IMR-90 (cell line): ENCODE data around the gene TIGD4. TPM values are rescaled to one million over a fixed set of nuclear protein-coding genes. Genes with fewer than 3 reads are reported as not detected.

Experiments
- ATAC-seq: fragments of 200-7000 bp; cut with Tn5 transposase; 2 replicates; pipeline ENCODE4 v1.9.1; 2020; ENCODE audit warnings: low read depth, mild to moderate bottlenecking, moderate library complexity
- BruUV-seq: library from RNA; stranded (reverse); fragments of 400-500 nt; replicated peaks from 2 replicates; lab custom pipeline; 2021; lab: Mats Ljungman, UMichigan
- CTCF ChIA-PET: fragments of 300-600 bp; formaldehyde crosslinking; extraction: SDS; loops from one replicate; lab custom pipeline; 2021; ENCODE audit warnings: antibody characterized with exemption; lab: Yijun Ruan, JAX
- POLR2A ChIA-PET: fragments of 300-600 bp; sonication (Branson Sonifier 250); formaldehyde crosslinking; loops from one replicate; lab custom pipeline; 2022; ENCODE audit warnings: antibody characterized with exemption; ENCODE audit not compliant: unreplicated experiment; lab: Charles Lee
- DNase-seq: peaks from one replicate; pipeline ENCODE4 v3.0.0; 2013
- H2AFZ ChIP-seq: replicated peaks from 2 replicates; pipeline ENCODE3; 2013; ENCODE audit warnings: low read length, mild to moderate bottlenecking; ENCODE audit not compliant: poor library complexity
- H2AK5ac ChIP-seq: 2 replicates; pipeline ENCODE4 v1.6.1; 2013; ENCODE audit warnings: low read depth, low read length, inconsistent platforms
- H2AK9ac ChIP-seq: replicated peaks from 2 replicates; pipeline ENCODE3; 2013; ENCODE audit warnings: mild to moderate bottlenecking, low read depth, low read length, moderate library complexity; ENCODE audit not compliant: poor library complexity
- H2BK120ac ChIP-seq: 2 replicates; pipeline ENCODE4 v1.6.1; 2013; ENCODE audit warnings: low read depth, low read length, inconsistent platforms
- H2BK15ac ChIP-seq: 3 replicates; pipeline ENCODE4 v1.6.1; 2013; ENCODE audit warnings: low read depth, low read length, inconsistent platforms
- H2BK20ac ChIP-seq: 2 replicates; pipeline ENCODE4 v1.6.1; 2013; ENCODE audit warnings: low read depth, mild to moderate bottlenecking, inconsistent platforms, low read length, moderate library complexity
- H2BK5ac ChIP-seq: 2 replicates; pipeline ENCODE4 v1.6.1; 2013; ENCODE audit warnings: mild to moderate bottlenecking, low read depth, low read length, inconsistent platforms; ENCODE audit not compliant: poor library complexity, severe bottlenecking
- H3K14ac ChIP-seq: replicated peaks from 2 replicates; pipeline ENCODE4 v1.6.1; 2013; ENCODE audit warnings: low read depth, low read length, inconsistent platforms
- H3K18ac ChIP-seq: 2 replicates; pipeline ENCODE4 v1.6.1; 2013; ENCODE audit warnings: low read depth, low read length, control low read depth
- H3K23ac ChIP-seq: 2 replicates; pipeline ENCODE4 v1.6.1; 2013; ENCODE audit warnings: low read depth, low read length, inconsistent platforms
- H3K27ac ChIP-seq: 2 replicates; pipeline ENCODE4 v1.5.1; 2013; ENCODE audit warnings: mild to moderate bottlenecking, control low read depth, low read length; ENCODE audit not compliant: insufficient read depth
- H3K27me3 ChIP-seq: 2 replicates; pipeline ENCODE4 v1.6.1; 2013; ENCODE audit warnings: low read length; ENCODE audit not compliant: control insufficient read depth, insufficient read depth
- H3K36me3 ChIP-seq: 2 replicates; pipeline ENCODE4 v1.6.1; 2013; ENCODE audit warnings: low read length, mixed read lengths; ENCODE audit not compliant: control insufficient read depth, insufficient read depth
- H3K4ac ChIP-seq: 2 replicates; pipeline ENCODE4 v1.6.1; 2013; ENCODE audit warnings: low read depth, low read length, inconsistent platforms
- H3K4me1 ChIP-seq: 2 replicates; pipeline ENCODE4 v1.6.1; 2013; ENCODE audit warnings: low read length, mixed read lengths; ENCODE audit not compliant: control insufficient read depth, insufficient read depth
- H3K4me2 ChIP-seq: 2 replicates; pipeline ENCODE4 v1.6.1; 2013; ENCODE audit warnings: low read depth, mild to moderate bottlenecking, control low read depth, low read length, moderate library complexity
- H3K4me3 ChIP-seq: 2 replicates; pipeline ENCODE4 v1.5.1; 2013; ENCODE audit warnings: low read depth, mild to moderate bottlenecking, control low read depth, low read length, moderate library complexity; ENCODE audit not compliant: insufficient read depth
- H3K56ac ChIP-seq: 2 replicates; pipeline ENCODE4 v1.6.1; 2013; ENCODE audit warnings: low read length, inconsistent platforms; ENCODE audit not compliant: insufficient read depth; ENCODE audit errors: extremely low read depth
- H3K79me1 ChIP-seq, 2 experiments: 2 replicates each; pipeline ENCODE4 v1.6.1; 2013; ENCODE audit warnings: low read length in 2 of 2, inconsistent platforms in 1 of 2, low read depth in 1 of 2
- H3K9ac ChIP-seq: 2 replicates; pipeline ENCODE4 v1.6.1; 2013; ENCODE audit warnings: low read depth, low read length, control low read depth
- H3K9me1 ChIP-seq: 2 replicates; pipeline ENCODE4 v1.6.1; 2013; ENCODE audit warnings: low read length, inconsistent platforms; ENCODE audit not compliant: insufficient read depth
- H3K9me3 ChIP-seq: 2 replicates; pipeline ENCODE4 v1.6.1; 2013; ENCODE audit warnings: low read length; ENCODE audit not compliant: control insufficient read depth, insufficient read depth
- H4K20me1 ChIP-seq: 2 replicates; pipeline ENCODE4 v1.6.1; 2013; ENCODE audit warnings: low read length, inconsistent platforms; ENCODE audit not compliant: insufficient read depth
- H4K5ac ChIP-seq: 2 replicates; pipeline ENCODE4 v1.6.1; 2013; ENCODE audit warnings: mild to moderate bottlenecking, low read depth, low read length, control low read depth
- H4K8ac ChIP-seq, 2 experiments: 2 replicates each; pipeline ENCODE4 v1.6.1; 2013; ENCODE audit warnings: low read depth in 2 of 2, low read length in 2 of 2, control low read depth in 1 of 2, inconsistent platforms in 1 of 2
- H4K91ac ChIP-seq: 2 replicates; pipeline ENCODE4 v1.6.1; 2013; ENCODE audit warnings: low read depth, low read length, inconsistent platforms; ENCODE audit not compliant: insufficient read depth
- USF2 ChIP-seq: fragments of 150-350 bp; IDR thresholded peaks from 2 replicates; pipeline ENCODE4 v1.6.1; 2017; ENCODE audit warnings: mild to moderate bottlenecking, antibody characterized with exemption, low read length, low read depth
- whole genome bisulfite sequencing, 2 experiments: methylation state at CpG; one replicate each; pipeline versions ENCODE4 v1.1.5 to v1.1.7; 2013; ENCODE audit warnings: missing lambda C conversion rate in 2 of 2; ENCODE audit not compliant: insufficient read length in 1 of 2; ENCODE audit errors: extremely low coverage in 2 of 2; 5-methylcytosine and 5-hydroxymethylcytosine counted together
- dilution Hi-C: fragments of 300-500 bp; cut with HindIII; formaldehyde crosslinking; loops from one replicate; pipeline ENCODE4 v1.14.3; 2018; ENCODE audit warnings: low sequenced_read_pairs; ENCODE audit not compliant: unreplicated experiment
- in situ Hi-C: fragments of 300-500 bp; cut with MboI; formaldehyde crosslinking; loops from 3 replicates; pipeline ENCODE4 v1.14.3; 2019; ENCODE audit warnings: low sequenced_read_pairs, inconsistent platforms, mixed read lengths
- intact Hi-C: fragments of 100-400 bp; cut with micrococcal nuclease; formaldehyde crosslinking; loops from 2 replicates; pipeline ENCODE4 v1.10.0; 2022
- polyA plus RNA-seq, 3 experiments: library from polyadenylated mRNA; depleted of rRNA; stranded (reverse); fragments of >200 nt; gene quantifications; 2 replicates each; pipeline ENCODE4 v1.2.3, GENCODE V29; 2012; ENCODE audit warnings: low replicate concordance in 1 of 3
- total RNA-seq: library from RNA; depleted of rRNA; stranded (reverse); fragments of >200 nt; gene quantifications from 2 replicates; pipeline ENCODE4 v1.2.3, GENCODE V29; 2012

TIGD4 gene
- total and polyA plus RNA-seq, 2 of the 4 experiments (the other 2 are of a cell fraction), result 0.03 TPM; not detected in 1

DNA sequence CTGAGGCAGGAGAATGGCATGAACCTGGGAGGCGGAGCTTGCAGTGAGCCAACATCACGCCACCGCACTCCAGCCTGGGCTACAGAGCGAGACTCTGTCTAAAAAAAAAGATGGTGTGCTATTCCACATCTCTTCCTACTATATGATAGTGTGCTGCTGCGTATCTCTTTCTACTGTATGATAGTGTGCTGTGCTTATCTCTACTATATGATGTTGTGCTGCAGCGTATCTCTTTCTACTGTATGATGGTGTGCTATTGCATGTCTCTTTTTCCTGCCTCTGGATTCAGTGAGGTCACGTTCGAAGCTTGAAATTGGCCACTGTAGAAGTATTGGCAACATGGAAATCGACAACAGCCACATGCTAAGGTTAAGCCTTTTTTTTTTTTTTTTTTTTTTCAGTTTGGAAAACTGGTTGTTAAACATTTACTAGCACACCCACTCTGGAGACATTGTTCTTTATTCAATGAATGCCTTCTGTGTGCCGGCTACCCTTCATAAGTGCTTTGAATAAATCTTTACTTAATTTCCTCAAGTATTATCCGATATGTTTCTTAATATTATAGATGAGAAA, 31.3 kb upstream of the TIGD4 start:
- POLR2A ChIA-PET, result no interaction called here
- no peak overlapping the region for H3K56ac ChIP-seq
- no peak overlapping the region for H3K14ac ChIP-seq
- ATAC-seq (no peak), DNase-seq (no peak)
- H4K5ac ChIP-seq, result no peak overlapping the region
- no CpG with 5 or more reads among the region's 11 CpGs for WGBS, 2 experiments
- no peak overlapping the region for H2AK5ac ChIP-seq
- H4K8ac ChIP-seq, result no peak overlapping the region
- H3K9ac ChIP-seq, result no peak overlapping the region
- no peak overlapping the region for H2AFZ ChIP-seq
- H3K4ac ChIP-seq, result no peak overlapping the region
- CTCF ChIA-PET, result interaction anchor here (0.6 to 1.1 kb wide), 4 partner anchors 32 to 746 kb away, joined by 3 read pairs; no protein-coding TSS in a partner anchor
- no peak overlapping the region for H3K27ac ChIP-seq
- H3K27me3 ChIP-seq, result no peaks in the 10 kb centered on the region
- peaks cover 3% of the 10 kb centered on the region; the same call in 1 of the 2 replicates for H3K9me3 ChIP-seq
- no peak overlapping the region for H2AK9ac ChIP-seq
- H3K9me1 ChIP-seq, result no peaks in the 10 kb centered on the region; the same call in 1 of the 2 replicates
- intact Hi-C loops, result no loop called here
- H2BK5ac ChIP-seq, result no peak overlapping the region
- no peak overlapping the region for H2BK15ac ChIP-seq
- H4K20me1 ChIP-seq, result peaks cover 3% of the 10 kb centered on the region; the same call in 1 of the 2 replicates
- BruUV-seq, result no TSS peak
- no peak overlapping the region for H2BK120ac ChIP-seq
- no peak overlapping the region for H3K18ac ChIP-seq
- in situ Hi-C loops, result no loop called here
- H3K4me2 ChIP-seq, result no peak overlapping the region
- TF ChIP-seq USF2, result no peak
- H2BK20ac ChIP-seq, result no peak overlapping the region
- H3K79me1 ChIP-seq, result peaks cover 33 to 44% of the 10 kb centered on the region in 2 experiments
- peaks cover 2% of the 10 kb centered on the region; the same call in 1 of the 2 replicates for H3K4me1 ChIP-seq
- H3K23ac ChIP-seq, result no peak overlapping the region
- H3K4me3 ChIP-seq, result no peak overlapping the region
- no peak overlapping the region for H4K91ac ChIP-seq
- peaks cover 3% of the 10 kb centered on the region; the same call in 1 of the 2 replicates for H3K36me3 ChIP-seq
- dilution Hi-C loops, result no loop called here
